HG03139 (cell line): ENCODE results near the gene PRKD1.
"Not testable (repeated sequence)": the region's sequence is repeated elsewhere in the genome, so short reads cannot be mapped to it uniquely, and the experiment has no call there.

Experiments
- ATAC-seq: cut with Tn5 transposase; IDR thresholded peaks from one replicate; pipeline ENCODE4 v1.9.1; 2021; ENCODE audit not compliant: unreplicated experiment

Gene PRKD1

DNA sequence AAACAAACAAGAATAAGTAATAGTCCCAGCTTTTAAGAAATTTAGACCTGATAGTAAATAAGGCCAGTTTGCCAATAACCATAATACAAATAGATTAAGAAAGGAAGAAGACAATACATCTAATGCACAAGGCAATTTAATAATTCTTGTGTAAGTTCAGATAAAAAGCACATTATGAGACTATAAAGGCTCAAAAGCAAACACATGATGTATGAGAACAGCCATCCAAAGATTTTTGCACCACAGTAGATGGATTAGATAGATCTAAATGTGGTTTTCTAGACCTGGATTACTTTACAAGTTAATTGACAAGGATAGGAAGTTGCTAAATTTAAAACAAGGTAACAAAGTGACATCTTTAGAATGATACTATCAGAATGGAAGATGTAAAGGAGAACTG is 125.4 kb downstream of the PRKD1 start:
- ATAC-seq, result no peak

GRCh38 chr14:29800961-29801360 is 126.7 kb downstream of the PRKD1 start:
- ATAC-seq, result no peak

GRCh38 chr14:29799464-29800095 is 128.1 kb downstream of the PRKD1 start:
- no peak for ATAC-seq

- ATAC-seq, result no peak
These were observed 128.8 kb downstream of the PRKD1 start for GRCh38 chr14:29798811-29799210.

- ATAC-seq, result no peak
These were observed 129.5 kb downstream of the PRKD1 start for GRCh38 chr14:29798108-29798663.

- no peak for ATAC-seq
These were observed 130.8 kb downstream of the PRKD1 start for GRCh38 chr14:29796853-29797252.

DNA sequence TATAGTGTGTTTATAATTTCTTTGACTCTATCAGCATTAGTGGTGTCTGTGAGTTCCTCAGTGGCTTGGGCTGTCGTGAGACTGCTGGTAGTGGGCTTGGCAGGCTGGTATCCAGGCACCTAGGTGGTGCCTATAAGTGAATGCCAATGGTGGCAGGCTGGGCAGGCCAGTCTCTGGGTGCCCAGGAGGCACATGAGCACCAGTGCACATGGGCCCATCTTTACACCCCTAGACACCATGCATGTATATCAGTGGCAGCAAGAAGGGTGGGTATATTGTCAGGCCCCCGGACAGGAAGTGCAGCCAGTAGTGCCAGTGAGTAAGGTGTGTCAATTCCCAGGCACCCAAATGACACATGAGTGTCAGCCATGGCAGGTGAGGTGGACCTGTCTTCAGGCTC is 138.2 kb downstream of the PRKD1 start:
- ATAC-seq, result no peak

GRCh38 chr14:29788093-29788492 is 139.6 kb downstream of the PRKD1 start:
- no peak for ATAC-seq

DNA sequence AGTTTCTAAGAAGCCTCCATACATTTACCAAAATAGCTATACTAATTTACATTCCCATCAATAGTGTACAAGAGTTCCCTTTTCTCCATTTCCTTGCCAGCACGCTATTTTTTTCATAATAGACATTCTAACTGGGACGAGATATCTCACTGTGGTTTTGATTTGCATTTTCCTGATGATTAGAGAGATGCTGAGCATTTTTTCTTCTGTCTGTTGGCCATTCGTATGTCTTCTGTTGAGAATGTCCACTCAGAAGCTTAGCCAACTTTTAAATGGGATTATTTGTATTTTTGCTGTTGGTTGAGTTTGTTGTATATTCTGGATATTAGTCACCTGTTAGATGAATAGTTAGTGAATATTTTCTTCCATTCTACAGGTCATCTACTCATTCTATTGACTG is 144.1 kb downstream of the PRKD1 start:
- ATAC-seq, result no peak

- no peak for ATAC-seq
These were observed 145.6 kb downstream of the PRKD1 start for GRCh38 chr14:29782041-29782440.

GRCh38 chr14:29777142-29777541 is 150.5 kb downstream of the PRKD1 start:
- not testable (repeated sequence) for ATAC-seq

DNA sequence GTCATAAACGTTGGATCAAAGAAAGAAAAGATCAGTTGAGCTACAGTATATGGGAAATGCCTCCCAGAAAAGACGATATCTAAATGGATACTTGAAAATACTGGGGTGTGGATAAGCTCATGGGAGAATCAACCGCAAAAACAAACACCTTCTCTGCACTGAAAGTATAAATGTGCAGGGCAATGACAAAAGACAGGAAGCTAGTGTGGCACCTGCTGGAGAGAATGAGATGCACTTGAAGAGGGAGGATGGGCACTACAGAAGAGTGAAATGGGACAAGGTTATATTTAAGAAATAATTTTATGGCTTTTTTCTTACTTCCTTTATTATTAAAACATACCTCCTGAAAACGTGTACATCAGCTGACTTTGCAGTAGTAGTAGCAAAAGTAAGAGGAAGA is 153.7 kb downstream of the PRKD1 start:
- ATAC-seq, result no peak

GRCh38 chr14:29763342-29763858 is 164.2 kb downstream of the PRKD1 start:
- ATAC-seq, result no peak

DNA sequence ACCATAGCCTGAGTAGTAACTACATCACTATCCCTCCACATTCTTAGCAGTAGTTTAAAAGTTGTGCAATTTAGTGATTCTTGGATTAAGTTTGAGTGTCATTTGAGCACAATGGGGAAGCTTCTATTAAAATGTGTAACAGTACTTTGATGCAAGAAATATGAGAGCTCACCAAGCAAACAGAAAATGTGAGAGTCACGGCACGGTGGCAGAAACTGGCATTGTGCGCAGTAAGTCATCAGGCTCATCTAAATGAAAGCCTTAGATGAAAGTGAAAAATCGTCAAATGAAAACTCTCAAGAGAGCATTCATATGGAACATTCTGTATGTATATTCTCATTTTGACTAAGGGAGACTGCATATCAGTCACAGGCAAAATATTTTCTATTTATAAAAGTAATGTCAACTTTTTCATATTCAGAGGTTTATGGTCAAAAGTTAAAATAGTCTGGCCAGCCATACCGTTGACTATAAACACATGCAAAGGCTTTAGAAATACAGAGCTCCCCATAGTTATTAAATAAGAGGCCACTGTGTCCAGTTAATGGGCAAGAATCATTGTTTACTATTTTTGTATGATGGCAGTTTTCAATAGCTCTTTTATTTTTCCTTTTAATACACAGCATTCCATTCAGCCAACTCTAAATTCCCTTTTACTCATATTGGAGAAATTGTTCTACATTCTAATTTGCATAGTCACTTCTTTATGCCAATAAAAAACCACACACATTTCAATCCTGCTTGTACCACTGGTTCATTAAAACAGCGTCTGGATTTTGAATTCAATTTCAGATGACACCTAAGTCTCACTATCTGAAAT is 167.9 kb downstream of the PRKD1 start:
- ATAC-seq, result peak; percentile 66

DNA sequence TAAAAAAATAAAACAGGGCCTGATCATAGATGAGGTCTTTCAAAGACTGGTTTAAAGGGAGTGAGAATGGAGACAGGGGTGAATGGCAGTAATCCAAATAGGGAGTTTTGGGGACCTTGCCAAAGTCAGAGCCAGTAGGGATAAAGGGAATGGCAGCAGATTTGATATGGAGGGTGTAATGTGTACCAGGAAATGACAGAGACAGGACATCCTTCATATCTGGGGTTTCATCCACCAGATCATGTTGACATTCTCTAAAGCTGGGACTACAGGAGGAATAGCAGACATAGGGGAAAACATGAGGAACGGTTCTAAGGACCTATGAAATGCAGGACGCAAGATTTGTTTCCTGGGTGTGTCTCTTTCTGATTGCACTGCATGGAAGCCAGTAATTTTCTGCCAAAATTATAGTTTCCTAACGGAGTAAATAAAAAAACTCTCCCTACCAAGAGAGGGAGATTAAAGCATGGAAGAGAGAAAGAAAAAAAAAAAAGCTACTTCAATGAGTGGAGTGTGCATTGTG is 169.9 kb downstream of the PRKD1 start:
- ATAC-seq, result no peak

GRCh38 chr14:29757188-29757680 is 170.4 kb downstream of the PRKD1 start:
- no peak for ATAC-seq

DNA sequence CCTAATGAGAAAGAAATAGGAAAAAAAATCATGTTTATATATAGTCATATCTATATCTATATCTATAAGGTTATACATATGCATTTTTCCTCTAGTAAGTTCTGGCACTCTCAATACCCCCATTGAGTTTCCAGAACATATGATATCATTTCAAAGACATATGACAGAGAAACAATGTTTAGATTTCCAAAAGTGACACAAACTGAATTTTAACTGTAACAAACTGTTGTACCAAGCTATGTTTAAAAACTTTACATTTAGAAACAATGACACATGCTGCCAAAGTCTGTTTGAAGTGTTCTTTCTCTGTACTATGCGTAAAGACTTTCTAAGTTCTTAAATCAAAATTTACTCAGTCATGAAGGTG is 171.6 kb downstream of the PRKD1 start:
- no peak for ATAC-seq

DNA sequence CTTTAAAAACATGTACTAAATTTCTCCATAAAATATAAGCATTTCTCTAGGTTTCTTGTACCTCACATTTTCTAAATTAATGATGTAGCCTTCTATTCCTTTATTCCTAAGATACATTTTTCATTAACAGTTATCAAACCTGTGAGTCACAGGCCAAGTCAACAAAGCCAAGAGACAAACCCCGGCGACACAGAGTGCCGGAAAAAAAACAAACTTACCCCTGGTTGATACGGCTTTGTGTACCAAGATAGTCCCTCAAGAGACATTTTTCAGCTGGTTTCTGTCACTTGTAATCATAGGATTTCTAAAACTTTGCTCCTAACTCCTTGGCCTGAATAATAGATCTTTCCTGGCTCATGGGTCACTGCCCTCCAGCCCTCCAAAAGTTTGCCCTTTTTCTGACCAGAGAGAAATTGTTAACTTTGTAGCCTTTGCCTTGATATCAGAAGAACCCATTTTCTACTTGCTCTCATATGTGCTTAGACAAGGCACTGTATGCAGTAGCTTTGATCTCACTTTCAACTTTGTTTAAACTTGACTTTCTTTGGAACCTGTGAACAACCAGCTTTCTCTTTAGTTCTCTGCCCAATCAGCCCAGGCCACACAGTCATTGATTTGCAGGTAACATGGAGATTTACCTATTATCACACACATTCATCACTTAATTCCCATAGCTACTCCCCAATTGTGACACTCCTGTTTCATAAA is 172.2 kb downstream of the PRKD1 start:
- ATAC-seq, result no peak

GRCh38 chr14:29754134-29754533 is 173.5 kb downstream of the PRKD1 start:
- ATAC-seq, result no peak

- ATAC-seq, result no peak
These were observed 175.3 kb downstream of the PRKD1 start for GRCh38 chr14:29752221-29752923.
